ENCODE results near the gene ANKRD65.

DNA sequence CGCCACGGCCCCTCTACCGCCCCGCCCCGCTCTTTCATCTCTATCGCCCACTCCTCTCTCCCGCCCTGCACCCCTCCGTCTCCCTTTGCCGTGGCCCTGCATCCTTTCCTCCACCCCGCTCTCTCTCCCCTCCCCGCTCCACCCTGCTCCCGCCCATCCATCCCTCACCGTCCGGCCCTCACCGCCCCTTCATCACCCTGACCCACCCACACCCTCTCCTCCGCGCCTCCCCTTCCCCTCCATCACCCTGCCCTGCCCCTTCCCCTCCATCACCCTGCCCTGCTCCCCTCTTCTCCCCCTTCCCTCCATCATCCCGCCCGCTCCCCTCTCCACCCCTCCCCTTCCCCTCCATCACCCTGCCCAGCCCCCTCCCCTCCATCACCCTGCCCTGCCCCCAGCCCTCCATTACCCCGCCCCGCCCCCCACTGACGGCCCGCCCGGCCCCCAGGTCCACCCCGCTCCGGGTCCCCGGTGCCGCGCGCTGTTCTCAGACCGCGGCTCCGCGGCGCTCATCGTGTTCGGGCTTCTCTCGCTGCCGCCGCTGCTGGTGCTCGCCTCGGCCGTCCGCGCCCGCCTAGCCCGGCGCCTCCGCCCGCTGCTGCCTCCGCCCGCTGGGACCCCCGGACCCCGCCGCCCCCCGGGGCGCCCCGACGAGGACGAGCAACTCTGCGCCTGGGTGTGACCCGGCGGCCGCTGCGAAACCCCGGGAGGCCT is 6.2 kb upstream of the ANKRD65 start:
- no peak for TF ChIP-seq POLR2A (IDR thresholded peaks at IDR 0.05)
- TF ChIP-seq CTCF (IDR thresholded peaks at IDR 0.05), result no peak
